ENCODE measurements around the gene HMGCLL1. TPM values are rescaled to one million over a fixed set of nuclear protein-coding genes. Genes with fewer than 3 reads are reported as not detected.

Gene HMGCLL1
- total RNA-seq, 1 donor from 2014 or later: not detected

DNA sequence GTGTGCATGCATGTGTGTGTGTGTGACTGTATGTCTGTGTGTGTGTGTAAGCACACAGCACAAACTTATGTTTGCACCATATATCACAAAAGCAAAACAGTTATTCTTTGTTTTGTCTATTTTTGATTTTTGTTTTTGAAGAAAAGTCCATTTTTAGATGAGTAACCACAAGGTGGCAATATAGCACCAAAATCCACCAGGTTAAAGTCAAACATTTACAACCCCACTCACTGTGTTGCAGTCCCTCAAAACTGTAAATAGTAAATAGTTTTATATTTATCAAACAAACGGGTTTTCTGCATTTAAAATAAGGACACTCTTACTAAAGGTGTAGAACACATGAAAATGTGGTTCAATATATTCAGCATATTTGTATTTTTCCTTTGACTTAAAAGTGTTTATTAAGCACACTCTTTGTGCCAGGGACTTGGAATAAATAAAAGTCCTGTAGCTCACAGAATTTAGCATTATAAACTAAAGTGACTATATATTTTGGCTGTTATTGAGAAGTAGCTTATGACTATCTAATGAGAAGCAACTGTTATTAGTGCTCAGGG, 133.3 kb downstream of the HMGCLL1 start:
- peak; percentile 41 to 57 for DNase-seq (ENCODE audit: low read depth in 2 of 2)

DNA sequence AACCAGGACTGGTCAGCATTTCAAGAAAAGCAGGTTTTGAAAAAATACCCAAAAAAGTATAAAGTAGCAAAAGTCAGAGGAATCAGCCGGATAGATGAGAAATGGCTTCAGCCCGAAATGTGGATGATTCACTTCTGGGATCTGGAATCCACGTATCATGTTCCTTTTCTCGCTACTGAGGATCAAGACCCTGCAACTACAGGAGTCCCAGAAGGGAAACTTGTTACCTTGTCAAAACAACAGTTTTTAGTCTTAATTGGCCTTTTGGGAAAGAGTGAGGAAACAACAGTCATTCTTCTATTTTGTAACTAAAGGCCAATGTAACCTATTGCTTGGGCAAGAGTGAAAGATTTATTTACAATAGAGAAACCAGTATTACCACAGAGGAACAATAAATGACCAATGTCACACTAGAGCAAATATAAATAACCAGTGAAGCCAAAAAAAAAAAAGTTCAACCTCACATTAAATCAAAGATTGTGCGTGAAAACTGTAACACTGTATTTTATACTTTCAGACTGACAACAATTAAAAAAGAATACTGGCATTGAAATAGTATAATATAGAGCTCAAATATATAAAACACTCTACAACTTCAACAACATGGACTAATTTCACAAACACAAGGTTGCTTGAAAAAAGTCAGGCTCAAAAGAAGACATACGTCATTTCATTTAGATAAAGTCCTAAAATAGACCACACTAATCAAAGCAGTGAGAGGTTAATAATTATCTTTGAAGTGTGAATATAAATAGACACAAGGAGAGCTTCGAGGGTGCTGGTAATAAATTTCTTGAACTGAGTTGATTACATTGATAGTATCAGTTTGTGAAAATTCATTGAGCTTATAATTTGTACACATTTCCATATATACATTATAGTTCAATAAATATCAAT, 135.5 kb downstream of the HMGCLL1 start:
- DNase-seq (ENCODE audit: low read depth in 2 of 2): no peak

DNA sequence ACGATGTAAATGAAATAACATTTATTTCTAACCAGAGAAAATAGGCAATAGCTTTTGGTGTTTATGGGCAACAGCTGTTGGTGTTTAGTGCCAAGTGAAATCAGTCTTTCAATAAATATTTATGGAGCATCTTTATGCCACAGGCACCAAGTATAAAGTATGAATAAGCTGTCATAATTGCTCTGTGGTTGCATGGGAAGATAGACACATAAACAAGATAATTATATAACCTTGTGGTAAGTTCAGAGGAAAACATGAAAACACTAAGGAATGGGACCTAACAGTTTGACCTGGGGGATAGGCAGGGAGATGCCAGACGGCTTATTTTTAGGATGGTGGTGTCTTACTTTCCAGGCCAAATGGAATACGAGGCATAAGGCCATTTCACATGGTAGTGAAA, 140.8 kb downstream of the HMGCLL1 start:
- DNase-seq (ENCODE audit: low read depth in 2 of 2): no peak

DNA sequence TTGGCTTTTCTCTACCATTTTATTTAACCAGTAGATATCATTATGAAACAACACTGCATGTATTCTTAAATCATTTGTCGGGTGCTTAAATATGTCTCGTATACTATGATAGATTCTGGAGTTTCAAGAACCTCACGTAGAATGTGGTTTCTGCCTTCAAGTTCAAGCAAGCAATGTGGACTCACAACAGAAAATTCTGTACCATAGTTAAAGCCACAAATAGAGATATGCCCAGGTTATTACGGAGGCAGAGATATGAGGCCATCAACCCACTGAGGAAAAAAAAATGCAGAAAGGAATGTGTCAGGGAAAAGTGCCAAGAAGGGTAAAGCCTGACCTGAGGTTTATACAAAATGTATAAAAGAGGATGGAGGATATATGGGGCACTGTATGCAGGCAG, 141.9 kb downstream of the HMGCLL1 start:
- DNase-seq (ENCODE audit: low read depth in 2 of 2): no peak

DNA sequence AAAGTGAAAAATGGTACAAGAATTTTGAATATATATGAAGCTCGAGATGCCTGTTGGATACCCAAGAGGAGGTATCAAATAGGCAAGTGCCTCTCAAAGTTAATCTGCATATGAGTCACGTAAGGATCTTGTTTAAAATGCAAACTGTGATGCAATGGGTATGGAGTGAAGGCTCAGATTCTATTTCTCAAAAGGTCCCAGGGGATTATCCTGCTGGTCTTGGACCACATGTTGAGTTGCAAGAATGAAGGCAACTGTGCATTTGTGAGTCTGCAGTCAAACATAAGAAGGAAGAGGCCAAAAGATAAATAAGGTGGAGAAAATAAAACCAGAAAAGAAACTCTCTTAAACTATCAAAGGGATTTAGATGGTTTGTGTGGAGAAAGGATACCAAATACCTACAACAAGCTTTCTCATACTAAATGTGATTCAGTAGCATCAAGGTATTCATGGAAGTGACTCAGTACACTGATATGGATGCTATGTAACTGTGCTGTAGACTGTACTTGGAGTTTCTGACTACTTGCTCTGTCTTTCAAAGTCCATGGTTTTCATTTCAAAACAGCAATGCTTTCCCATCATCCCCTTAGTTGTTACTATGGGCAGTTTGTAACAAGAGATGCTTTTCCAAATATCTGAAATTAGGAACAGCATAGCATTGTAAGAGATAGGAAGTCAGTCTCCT, 145.4 kb downstream of the HMGCLL1 start:
- DNase-seq (ENCODE audit: low read depth in 2 of 2): no peak

DNA sequence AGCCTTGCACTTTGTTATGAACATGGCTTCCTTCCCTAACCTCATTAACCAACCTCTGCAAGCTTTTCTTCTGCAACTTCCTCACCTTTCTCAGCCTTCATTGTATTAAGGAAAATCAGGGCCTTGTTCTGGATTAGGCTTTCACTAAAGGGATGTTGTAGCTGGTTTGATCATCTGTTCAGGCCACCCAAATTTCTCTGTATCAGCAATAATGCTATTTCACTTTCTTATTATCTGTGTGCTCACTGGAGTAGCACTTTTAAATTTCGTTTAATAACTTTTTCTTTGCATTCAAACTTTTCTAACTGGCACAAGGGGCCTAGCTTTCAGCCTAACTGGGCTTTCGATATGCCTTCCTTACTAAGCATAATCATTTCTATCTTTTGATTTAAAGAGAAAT, 155.1 kb downstream of the HMGCLL1 start:
- DNase-seq (ENCODE audit: low read depth in 2 of 2): no peak

DNA sequence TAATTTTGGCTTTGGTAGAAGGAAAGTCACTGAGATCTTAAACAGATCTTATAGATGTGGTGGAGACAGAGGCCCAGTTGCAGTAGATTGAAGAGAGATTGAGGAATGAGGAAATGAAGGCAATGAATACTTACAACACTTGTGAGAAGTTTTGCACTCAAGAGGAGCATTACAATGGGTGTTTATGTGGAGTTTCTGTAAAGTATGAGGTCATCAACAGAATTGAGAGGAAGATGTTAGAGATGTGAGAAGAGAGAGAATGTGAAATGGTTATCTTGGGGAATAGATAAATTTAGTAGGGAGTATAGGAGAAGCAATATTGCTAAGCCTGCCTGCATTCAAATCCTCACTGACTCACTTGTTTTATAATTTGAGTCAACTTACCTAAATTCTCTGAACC, 168.3 kb downstream of the HMGCLL1 start:
- DNase-seq (ENCODE audit: low read depth in 2 of 2): no peak

DNA sequence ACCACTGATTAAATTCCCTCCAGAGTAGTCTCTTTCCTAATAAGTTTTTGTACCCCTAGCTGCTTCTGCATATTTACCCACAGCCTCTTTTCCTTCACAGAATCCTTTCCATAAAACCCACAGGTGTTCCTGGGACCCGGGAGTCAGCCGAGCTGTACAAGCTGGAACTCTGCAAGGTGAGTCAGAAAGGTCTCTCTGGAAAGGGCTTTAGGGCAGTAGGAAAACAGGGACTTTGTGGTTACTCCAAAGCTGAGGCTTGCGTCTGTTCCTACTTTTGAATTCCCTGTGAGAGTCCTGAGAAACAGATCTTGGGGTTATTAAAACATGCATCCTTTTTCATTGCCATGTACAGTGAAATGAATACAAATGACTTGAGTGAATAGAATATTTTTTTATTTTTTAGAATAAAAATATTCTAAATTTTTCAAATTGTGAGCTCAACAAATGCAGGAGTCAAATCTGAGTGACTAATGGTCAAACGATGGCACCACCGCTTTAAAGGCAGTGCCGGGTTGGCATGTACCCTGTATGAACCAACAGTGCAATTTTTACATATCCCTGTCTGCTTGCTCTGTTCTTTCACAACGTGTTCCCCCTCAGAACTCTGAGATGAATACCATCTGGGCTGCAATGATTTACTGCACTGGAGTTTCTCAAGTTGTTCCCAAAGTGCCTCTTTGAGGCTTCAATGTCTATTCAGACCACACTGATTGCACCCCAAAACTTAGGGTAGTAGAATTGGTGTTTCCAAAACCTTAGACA, 173.3 kb downstream of the HMGCLL1 start:
- no peak for DNase-seq (ENCODE audit: low read depth in 2 of 2)

DNA sequence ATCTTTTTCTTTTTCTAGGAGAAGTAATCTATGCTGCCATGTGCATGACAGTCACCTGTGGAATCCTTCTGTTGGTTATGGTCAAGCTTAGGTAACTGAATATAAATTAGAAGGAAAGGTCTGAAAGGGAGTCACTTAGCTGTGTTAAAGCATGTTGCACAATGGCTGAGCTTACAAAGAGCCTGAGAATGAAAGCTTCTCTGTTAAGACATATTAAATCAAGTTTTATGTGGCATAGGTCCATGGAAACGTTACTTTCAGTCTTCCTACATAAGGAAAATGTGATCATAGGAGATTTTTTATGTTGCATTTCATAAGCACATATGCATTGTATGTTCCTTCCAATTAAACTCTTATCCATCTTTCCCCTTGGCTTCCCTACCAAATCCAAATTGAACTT, 179.6 kb downstream of the HMGCLL1 start:
- DNase-seq (ENCODE audit: low read depth in 2 of 2): no peak

DNA sequence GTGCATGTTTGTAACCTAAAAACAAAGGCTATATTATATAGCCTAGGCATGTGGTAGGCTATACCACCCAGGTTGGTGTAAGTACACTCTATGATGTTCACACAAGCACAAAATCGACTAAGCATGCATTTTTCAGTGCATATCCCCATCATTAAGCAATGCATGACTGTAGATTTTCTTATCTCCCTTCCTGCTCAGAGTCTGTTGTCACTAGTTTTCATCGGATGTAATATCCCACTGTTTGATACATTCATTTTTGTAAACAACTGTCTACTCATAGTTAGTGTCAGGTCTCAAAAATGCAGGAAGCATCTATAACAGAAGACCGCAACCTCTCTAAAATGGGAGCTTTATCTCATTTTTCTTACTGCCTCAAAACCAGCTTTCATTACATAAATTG, 181.0 kb downstream of the HMGCLL1 start:
- no peak for DNase-seq (ENCODE audit: low read depth in 2 of 2)

DNA sequence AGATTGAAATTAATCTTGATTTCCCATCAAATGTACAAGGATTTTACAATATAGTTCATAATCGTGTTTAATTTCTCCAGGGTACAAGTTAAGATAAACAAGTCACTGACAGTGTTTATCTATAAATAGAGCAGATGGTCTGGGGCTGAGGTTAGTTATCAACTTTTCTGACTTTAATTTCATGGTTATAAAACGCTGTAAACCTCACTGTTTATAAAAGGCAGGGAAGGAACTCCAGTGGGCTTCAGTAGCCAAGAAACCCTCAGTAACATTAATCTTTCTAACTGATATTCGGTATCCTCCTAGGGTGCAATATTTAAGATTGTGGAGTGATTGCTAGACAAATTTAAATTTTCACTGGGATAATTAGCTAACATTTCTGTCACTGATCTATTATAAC, 183.1 kb downstream of the HMGCLL1 start:
- no peak for DNase-seq (ENCODE audit: low read depth in 2 of 2)

DNA sequence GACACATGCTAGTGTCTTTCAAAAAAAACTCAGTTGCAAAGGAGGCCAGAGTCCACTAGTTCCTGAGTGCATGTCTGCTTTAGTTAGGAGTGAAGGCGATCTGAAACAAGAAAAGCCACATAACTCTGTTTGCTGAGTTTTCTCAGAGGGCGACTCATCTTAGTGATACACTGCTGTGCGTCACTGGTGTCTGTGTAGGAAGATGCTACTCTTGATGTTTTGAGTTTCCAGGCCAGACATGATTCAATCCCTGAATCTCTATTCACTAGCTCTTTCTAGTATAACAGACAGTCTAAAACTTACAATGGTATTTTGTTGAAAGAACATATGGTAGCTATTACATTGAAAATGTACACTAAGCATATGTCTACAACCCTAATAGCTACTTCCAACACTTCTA, 190.8 kb downstream of the HMGCLL1 start:
- DNase-seq (ENCODE audit: low read depth in 2 of 2): no peak
